ENCODE data around the gene CWF19L1. TPM values are rescaled to one million over a fixed set of nuclear protein-coding genes. Genes with fewer than 3 reads are reported as not detected.

The CWF19L1 gene
- total and polyA plus RNA-seq, 2 of the 13 experiments (the other 11 are each of a cell fraction or from before 2014, with no cell fraction given): 13.6 to 42.1 TPM

DNA sequence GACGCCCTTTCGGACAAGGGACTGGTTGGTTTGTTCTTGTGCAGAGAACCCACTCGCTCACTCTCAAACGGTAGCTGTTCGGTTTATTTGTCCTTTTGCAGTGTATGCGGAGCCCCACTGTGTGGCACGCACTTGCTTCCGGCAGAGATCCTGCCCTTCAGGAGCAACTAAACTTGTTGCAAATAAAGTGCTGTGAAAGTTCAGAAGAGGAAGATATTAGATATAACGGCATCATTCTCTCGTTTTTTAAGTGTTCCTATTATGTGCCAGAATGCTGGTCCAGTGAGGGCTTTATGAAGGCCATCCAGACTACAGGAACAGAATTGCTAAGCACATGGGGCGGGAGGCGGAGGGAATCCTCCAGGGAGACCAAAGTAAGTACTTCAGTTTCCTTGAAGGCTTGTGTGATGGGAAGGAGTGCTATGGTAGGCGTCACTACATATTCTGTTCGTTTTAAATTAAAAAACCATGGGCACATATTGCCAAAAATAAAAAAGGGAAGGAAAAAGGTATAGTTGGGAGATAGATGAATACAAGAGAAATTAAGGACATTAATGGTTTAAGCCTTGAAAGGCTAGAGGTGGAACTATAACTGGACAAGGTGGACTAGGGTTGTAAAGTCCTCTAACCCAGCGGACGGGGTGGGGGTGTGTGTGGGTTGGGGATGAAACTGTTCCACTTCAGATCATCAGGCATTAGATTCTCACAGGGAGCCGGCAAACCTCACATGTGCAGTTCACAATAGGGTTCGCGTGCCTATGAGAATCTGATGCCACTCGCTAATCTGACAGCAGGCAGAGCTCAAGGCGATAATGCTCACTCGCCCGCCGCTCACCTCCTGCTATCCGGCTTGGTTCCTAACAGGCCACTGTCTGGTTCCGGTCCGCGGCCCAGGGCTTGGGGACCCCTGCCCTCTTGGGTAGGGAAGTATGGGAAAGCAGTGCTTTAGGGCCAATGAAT lies 80.9 kb downstream of the CWF19L1 start (continued):
- TF ChIP-seq, protein P1, sequence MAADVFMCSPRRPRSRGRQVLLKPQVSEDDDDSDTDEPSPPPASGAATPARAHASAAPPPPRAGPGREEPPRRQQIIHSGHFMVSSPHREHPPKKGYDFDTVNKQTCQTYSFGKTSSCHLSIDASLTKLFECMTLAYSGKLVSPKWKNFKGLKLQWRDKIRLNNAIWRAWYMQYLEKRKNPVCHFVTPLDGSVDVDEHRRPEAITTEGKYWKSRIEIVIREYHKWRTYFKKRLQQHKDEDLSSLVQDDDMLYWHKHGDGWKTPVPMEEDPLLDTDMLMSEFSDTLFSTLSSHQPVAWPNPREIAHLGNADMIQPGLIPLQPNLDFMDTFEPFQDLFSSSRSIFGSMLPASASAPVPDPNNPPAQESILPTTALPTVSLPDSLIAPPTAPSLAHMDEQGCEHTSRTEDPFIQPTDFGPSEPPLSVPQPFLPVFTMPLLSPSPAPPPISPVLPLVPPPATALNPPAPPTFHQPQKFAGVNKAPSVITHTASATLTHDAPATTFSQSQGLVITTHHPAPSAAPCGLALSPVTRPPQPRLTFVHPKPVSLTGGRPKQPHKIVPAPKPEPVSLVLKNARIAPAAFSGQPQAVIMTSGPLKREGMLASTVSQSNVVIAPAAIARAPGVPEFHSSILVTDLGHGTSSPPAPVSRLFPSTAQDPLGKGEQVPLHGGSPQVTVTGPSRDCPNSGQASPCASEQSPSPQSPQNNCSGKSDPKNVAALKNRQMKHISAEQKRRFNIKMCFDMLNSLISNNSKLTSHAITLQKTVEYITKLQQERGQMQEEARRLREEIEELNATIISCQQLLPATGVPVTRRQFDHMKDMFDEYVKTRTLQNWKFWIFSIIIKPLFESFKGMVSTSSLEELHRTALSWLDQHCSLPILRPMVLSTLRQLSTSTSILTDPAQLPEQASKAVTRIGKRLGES (CRISPR knock-in tag; IDR thresholded peaks at IDR 0.05; ENCODE audit: borderline replicate concordance): no peak
- no peak for TF ChIP-seq ZNF138 (CRISPR knock-in tag; IDR thresholded peaks at IDR 0.05; ENCODE audit: low read depth)
- TF ChIP-seq HMG20A (CRISPR knock-in tag; IDR thresholded peaks at IDR 0.05; ENCODE audit: borderline replicate concordance): no peak
- TF ChIP-seq ATM (IDR thresholded peaks at IDR 0.05; ENCODE audit: borderline replicate concordance): no peak
- no peak; the same call in 1 of the 2 replicates for TF ChIP-seq ZNF547 (CRISPR knock-in tag; IDR thresholded peaks at IDR 0.05)
- TF ChIP-seq ZNF569 (CRISPR knock-in tag; IDR thresholded peaks at IDR 0.05; ENCODE audit: borderline replicate concordance): no peak
- no peak for TF ChIP-seq ZNF317 (CRISPR knock-in tag; IDR thresholded peaks at IDR 0.05)
- no peak for TF ChIP-seq JARID2 (CRISPR knock-in tag; IDR thresholded peaks at IDR 0.05; ENCODE audit: insufficient replicate concordance)
- TF ChIP-seq SOX13 (IDR thresholded peaks at IDR 0.05): no peak
- TF ChIP-seq SOX13 (CRISPR knock-in tag; conservative IDR thresholded peaks at IDR 0.05 in 1 of 2, IDR thresholded peaks at IDR 0.05 in 1 of 2): no peak
- no peak for TF ChIP-seq PLRG1 (conservative IDR thresholded peaks at IDR 0.05)
- no peak for TF ChIP-seq CREM (IDR thresholded peaks at IDR 0.05)
- TF ChIP-seq CREM (CRISPR knock-in tag; IDR thresholded peaks at IDR 0.05): no peak
- TF ChIP-seq ZNF337 (CRISPR knock-in tag; IDR thresholded peaks at IDR 0.05; ENCODE audit: borderline replicate concordance, low read depth): no peak
- TF ChIP-seq, protein P2, sequence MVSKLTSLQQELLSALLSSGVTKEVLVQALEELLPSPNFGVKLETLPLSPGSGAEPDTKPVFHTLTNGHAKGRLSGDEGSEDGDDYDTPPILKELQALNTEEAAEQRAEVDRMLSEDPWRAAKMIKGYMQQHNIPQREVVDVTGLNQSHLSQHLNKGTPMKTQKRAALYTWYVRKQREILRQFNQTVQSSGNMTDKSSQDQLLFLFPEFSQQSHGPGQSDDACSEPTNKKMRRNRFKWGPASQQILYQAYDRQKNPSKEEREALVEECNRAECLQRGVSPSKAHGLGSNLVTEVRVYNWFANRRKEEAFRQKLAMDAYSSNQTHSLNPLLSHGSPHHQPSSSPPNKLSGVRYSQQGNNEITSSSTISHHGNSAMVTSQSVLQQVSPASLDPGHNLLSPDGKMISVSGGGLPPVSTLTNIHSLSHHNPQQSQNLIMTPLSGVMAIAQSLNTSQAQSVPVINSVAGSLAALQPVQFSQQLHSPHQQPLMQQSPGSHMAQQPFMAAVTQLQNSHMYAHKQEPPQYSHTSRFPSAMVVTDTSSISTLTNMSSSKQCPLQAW (CRISPR knock-in tag; IDR thresholded peaks at IDR 0.05): no peak
- TF ChIP-seq PTBP1 (IDR thresholded peaks at IDR 0.05; ENCODE audit: low read depth, low read length, poor library complexity, severe bottlenecking): no peak
- no peak for TF ChIP-seq ADNP (CRISPR knock-in tag; IDR thresholded peaks at IDR 0.05)
- TF ChIP-seq MATR3 (CRISPR knock-in tag; IDR thresholded peaks at IDR 0.05): no peak
- TF ChIP-seq PHB2 (IDR thresholded peaks at IDR 0.05; ENCODE audit: partially characterized antibody): no peak
- TF ChIP-seq, protein P3, sequence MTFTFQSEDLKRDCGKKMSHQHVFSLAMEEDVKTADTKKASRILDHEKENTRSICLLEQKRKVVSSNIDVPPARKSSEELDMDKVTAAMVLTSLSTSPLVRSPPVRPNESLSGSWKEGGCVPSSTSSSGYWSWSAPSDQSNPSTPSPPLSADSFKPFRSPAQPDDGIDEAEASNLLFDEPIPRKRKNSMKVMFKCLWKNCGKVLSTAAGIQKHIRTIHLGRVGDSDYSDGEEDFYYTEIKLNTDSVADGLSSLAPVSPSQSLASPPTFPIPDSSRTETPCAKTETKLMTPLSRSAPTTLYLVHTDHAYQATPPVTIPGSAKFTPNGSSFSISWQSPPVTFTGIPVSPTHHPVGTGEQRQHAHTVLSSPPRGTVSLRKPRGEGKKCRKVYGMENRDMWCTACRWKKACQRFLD (CRISPR knock-in tag; IDR thresholded peaks at IDR 0.05; ENCODE audit: borderline replicate concordance): no peak
- no peak for TF ChIP-seq MED1 (CRISPR knock-in tag; IDR thresholded peaks at IDR 0.05)
- TF ChIP-seq XRCC5 (optimal IDR thresholded peaks at IDR 0.05; ENCODE audit: low read length): peak; percentile 4
- TF ChIP-seq ETV6 (CRISPR knock-in tag; conservative IDR thresholded peaks at IDR 0.05): no peak
- TF ChIP-seq ZNF598 (CRISPR knock-in tag; IDR thresholded peaks at IDR 0.05; ENCODE audit: borderline replicate concordance): no peak
- no peak for TF ChIP-seq MYNN (CRISPR knock-in tag; IDR thresholded peaks at IDR 0.05; ENCODE audit: low read depth)
- TF ChIP-seq ZNF674 (CRISPR knock-in tag; IDR thresholded peaks at IDR 0.05; ENCODE audit: low read depth): no peak

Data from HepG2 (cell line).